ENCODE data around the gene ITGB2.

DNA sequence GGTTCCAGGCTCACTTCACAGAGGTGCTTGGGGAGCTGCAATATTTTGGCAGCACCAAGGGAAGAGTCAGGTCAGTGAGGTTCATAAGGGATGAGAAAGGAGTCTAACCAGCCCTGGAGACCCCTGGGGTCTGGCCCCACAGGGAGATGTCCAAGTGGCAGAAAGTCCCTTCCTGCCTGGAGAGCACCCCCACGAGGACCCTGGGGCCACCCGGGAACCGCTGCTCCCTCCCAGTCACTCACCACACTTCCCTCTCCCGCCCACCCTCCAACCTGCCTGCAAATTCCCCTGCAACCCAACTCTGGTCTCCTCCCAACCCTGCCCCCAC, 6.5 kb upstream of the ITGB2 start:
- TF ChIP-seq POLR2A (IDR thresholded peaks at IDR 0.05): no peak
- TF ChIP-seq, protein P1, sequence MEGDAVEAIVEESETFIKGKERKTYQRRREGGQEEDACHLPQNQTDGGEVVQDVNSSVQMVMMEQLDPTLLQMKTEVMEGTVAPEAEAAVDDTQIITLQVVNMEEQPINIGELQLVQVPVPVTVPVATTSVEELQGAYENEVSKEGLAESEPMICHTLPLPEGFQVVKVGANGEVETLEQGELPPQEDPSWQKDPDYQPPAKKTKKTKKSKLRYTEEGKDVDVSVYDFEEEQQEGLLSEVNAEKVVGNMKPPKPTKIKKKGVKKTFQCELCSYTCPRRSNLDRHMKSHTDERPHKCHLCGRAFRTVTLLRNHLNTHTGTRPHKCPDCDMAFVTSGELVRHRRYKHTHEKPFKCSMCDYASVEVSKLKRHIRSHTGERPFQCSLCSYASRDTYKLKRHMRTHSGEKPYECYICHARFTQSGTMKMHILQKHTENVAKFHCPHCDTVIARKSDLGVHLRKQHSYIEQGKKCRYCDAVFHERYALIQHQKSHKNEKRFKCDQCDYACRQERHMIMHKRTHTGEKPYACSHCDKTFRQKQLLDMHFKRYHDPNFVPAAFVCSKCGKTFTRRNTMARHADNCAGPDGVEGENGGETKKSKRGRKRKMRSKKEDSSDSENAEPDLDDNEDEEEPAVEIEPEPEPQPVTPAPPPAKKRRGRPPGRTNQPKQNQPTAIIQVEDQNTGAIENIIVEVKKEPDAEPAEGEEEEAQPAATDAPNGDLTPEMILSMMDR (IDR thresholded peaks at IDR 0.05): no peak
